Lower leg skin (tissue), 4 donors: ENCODE data around the gene ABLIM3. TPM values are rescaled to one million over a fixed set of nuclear protein-coding genes. Genes with fewer than 3 reads are reported as not detected.

Experiments
- DNase-seq, 2 donors: peaks; one replicate each; pipeline ENCODE4 v3.0.0-alpha.2; 2019; ENCODE audit warnings: low spot score in 2 of 2
- H3K4me3 ChIP-seq: fragments of 200-600 bp; sonication (generic); 2 replicates; pipeline ENCODE4 v1.5.1; 2017; ENCODE audit warnings: mild to moderate bottlenecking, low read depth; ENCODE audit not compliant: poor library complexity, severe bottlenecking
- CTCF ChIP-seq, 3 donors: fragments of 450-650 bp; IDR thresholded peaks; one replicate each; pipeline ENCODE4 v1.5.1; 2016; ENCODE audit warnings: antibody characterized with exemption in 3 of 3, mild to moderate bottlenecking in 3 of 3, moderate library complexity in 2 of 3
- POLR2A ChIP-seq, 2 donors: fragments of 450-650 bp; IDR thresholded peaks; one replicate each; pipeline ENCODE4 v1.6.1; 2016 to 2017; ENCODE audit warnings: antibody characterized with exemption in 2 of 2, mild to moderate bottlenecking in 1 of 2, moderate library complexity in 1 of 2
- WGBS, 2 donors: methylation state at CpG; one replicate each; pipeline ENCODE4 v1.1.5; 2018; 5-methylcytosine and 5-hydroxymethylcytosine counted together
- intact Hi-C: fragments of 100-400 bp; cut with DNase I; formaldehyde crosslinking; loops from one replicate; pipeline ENCODE4 v1.15.0; 2023; ENCODE audit warnings: low total_unique reads
- total RNA-seq, 4 donors: library from RNA; depleted of rRNA; stranded (reverse); fragments of >200 nt; gene quantifications; one replicate each; pipeline ENCODE4 v1.1.0, GENCODE V29; 2016

The ABLIM3 gene
- total RNA-seq, 4 donors from 2014 or later, result 4.2 to 12.3 (median 7.4) TPM

GRCh38 chr5:149300441-149300840, 159.1 kb downstream of the ABLIM3 start:
- TF ChIP-seq CTCF (IDR thresholded peaks at IDR 0.05) (no peak), POLR2A (IDR thresholded peaks at IDR 0.05) (no peak)
- DNase-seq, result no peak
- no peak overlapping the region for H3K4me3 ChIP-seq
- 74 to 87% methylated on average over 6 of the region's 6 CpGs for WGBS, 2 donors
- intact Hi-C loops, result no loop called here

- H3K4me3 ChIP-seq, result no peak overlapping the region
Measured at GRCh38 chr5:149301049-149301743, 159.9 kb downstream of the ABLIM3 start.

GRCh38 chr5:149301744-149302380, 160.6 kb downstream of the ABLIM3 start:
- DNase-seq, result no peak
- 80 to 86% methylated on average over 8 of the region's 8 CpGs for whole genome bisulfite sequencing, 2 donors
- H3K4me3 ChIP-seq, result no peak overlapping the region
- intact Hi-C loops, result no loop called here
- no peak for TF ChIP-seq CTCF (IDR thresholded peaks at IDR 0.05)
- no peak for TF ChIP-seq POLR2A (IDR thresholded peaks at IDR 0.05)

More at GRCh38 chr5:149301049-149301743, 159.9 kb downstream of the ABLIM3 start:
- intact Hi-C loops, result no loop called here
- no peak for TF ChIP-seq CTCF (IDR thresholded peaks at IDR 0.05)
- TF ChIP-seq POLR2A (IDR thresholded peaks at IDR 0.05), result no peak
- no peak for DNase-seq
- WGBS, 2 donors, result 92% methylated on average over 13 of the region's 13 CpGs

- TF ChIP-seq CTCF (IDR thresholded peaks at IDR 0.05) (no peak), POLR2A (IDR thresholded peaks at IDR 0.05) (no peak)
- no peak overlapping the region for H3K4me3 ChIP-seq
- no peak for DNase-seq
- 83 to 93% methylated on average over 5 of the region's 5 CpGs for WGBS, 2 donors
- intact Hi-C loops, result no loop called here
Measured at GRCh38 chr5:149302641-149303040, 161.3 kb downstream of the ABLIM3 start.

GRCh38 chr5:149303210-149303609, 161.9 kb downstream of the ABLIM3 start:
- no peak overlapping the region for H3K4me3 ChIP-seq
- TF ChIP-seq POLR2A (IDR thresholded peaks at IDR 0.05), result no peak
- no peak for TF ChIP-seq CTCF (IDR thresholded peaks at IDR 0.05)
- intact Hi-C loops, result no loop called here
- DNase-seq, result no peak
- WGBS, 2 donors, result 86% methylated on average over 4 of the region's 4 CpGs
